Stimulated activated CD8-positive, alpha-beta memory T cell treated with anti-CD3 and anti-CD28 coated beads, Interleukin-4, amount 100 ng/mL, for 48 hours (primary cell): ENCODE results near the gene SMAD3.
"Not testable (repeated sequence)": the region's sequence is repeated elsewhere in the genome, so short reads cannot be mapped to it uniquely, and the experiment has no call there.

Experiments
- DNase-seq: peaks from one replicate; pipeline ENCODE4 v3.0.0-alpha.2; 2020

Gene SMAD3

GRCh38 chr15:67146875-67147381, 81.5 kb downstream of the SMAD3 start:
- no peak for DNase-seq

DNA sequence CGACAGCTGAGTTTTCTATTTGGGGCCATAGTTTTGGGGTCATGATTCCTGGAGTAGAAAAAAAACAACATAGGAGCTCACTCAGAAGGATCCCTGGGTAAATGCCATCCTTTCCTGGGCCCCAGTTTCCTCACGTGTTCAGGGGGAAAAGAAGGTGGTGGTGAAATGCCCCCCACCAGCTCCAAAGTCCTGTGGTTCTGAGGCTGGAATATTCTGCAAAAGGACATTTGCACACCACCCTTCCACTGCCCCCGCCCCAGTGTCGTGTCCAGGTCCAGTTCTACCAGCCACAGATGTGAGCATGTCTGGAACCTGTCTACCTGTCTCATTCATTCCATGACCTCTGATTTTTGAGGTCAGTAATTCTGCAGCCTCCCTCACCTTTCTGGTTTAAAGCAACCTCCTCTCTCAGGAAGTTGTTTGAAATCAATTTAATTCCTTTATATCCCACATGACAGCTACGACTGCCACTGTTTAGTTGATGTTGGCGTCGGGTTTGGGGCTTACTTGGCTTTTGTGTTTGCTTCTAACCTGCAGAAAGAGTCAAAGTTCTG, 82.1 kb downstream of the SMAD3 start:
- DNase-seq, result no peak

GRCh38 chr15:67148196-67148701, 82.8 kb downstream of the SMAD3 start:
- no peak for DNase-seq

- no peak for DNase-seq
Observed at GRCh38 chr15:67149068-67149772, 83.8 kb downstream of the SMAD3 start.

- no peak for DNase-seq
Observed at GRCh38 chr15:67149773-67150022, 84.3 kb downstream of the SMAD3 start.

- peak; percentile 49 for DNase-seq
Observed at GRCh38 chr15:67150023-67150860, 84.8 kb downstream of the SMAD3 start.

DNA sequence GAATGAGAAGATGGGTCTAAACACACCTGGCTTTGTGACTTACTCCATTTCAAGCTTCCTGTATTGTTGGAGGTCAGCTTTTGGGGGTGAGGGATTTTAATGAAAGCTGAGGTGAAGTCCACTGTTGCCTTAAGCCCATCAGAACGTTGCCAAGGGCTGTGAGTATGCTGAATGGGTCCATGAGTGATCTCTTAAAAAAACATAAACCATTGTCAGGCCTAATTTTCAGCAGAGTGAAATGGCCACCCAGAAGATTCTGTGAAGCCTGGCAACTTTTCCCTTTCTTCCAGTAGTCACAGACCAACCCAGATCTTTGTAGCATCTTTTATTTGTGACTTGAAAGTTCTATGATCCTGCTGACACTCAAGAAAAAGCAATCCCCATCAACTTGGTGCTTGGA, 87.0 kb downstream of the SMAD3 start:
- no peak for DNase-seq

DNA sequence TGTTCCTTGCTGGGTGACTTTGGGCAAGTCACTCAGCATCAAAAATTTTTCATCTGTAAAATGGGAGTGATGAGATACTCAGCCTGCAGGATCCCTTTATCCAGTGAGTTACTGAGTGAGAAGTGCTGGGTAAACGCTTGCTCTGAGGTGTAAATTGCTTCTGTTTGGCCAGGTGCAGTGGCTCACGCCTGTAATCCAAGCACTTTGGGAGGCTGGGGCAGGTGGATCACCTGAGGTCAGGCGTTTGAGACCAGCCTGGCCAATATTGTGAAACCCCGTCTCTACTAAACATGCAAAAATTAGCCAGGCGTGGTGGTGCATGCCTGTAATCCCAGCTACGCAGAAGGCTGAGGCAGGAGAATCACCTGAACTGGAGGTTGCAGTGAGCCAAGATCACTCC, 87.6 kb downstream of the SMAD3 start:
- DNase-seq, result not testable (repeated sequence)

GRCh38 chr15:67154249-67154648, 88.8 kb downstream of the SMAD3 start:
- DNase-seq, result no peak

- no peak for DNase-seq
Observed at GRCh38 chr15:67156426-67156825, 91.0 kb downstream of the SMAD3 start.

DNA sequence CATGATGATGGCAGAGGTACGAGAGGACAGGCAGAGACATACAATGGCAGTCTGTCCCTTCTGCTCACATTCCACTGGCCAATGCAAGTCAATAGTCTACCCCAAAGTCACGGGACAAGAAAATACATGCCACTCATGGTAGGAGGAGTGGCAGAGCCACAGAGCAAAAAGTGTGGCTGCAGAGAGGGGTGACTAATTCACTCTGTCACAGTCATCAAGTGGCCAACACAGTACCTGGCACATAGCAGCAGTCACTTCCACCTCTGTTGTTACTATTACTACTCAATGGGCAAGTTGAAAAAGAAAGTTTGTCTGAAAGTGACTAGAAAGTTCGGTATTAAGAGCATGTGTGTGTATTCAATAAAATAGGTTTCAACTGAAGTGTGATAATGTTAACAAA, 91.4 kb downstream of the SMAD3 start:
- DNase-seq, result no peak

DNA sequence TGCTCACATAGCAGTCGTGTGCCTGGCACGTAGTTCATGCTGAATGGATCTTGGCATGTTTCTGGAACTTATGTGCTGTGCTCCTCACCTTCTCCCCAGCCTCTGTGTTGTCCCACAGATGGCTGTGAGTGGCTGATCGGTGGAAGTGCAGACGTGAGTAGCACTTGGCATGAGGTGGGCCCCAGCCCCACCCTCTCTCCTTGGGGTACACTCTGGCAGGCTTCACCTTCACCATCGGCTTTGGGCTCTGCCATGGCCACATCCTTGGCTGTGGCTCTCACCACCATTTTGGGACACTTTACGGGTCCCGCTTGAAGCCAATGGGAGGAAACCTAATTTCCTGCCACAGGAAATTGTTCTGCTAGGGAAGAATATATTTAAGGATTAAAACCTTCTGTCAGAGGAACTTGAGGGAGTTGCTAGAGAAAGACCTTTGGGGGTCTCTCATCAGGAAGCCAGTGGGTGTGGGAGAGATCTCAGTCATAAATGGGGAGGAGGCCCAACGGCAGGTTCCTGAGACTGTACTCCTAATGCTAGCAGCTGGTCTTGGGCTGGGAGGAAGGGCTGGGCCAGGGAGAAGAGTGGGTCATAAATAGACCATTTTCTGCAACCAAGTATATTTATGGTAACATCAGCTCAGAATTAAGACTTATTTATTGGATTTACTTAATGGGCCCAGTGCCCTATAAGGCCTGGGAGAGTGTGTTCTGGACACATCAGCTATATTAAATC, 92.3 kb downstream of the SMAD3 start:
- no peak for DNase-seq

DNA sequence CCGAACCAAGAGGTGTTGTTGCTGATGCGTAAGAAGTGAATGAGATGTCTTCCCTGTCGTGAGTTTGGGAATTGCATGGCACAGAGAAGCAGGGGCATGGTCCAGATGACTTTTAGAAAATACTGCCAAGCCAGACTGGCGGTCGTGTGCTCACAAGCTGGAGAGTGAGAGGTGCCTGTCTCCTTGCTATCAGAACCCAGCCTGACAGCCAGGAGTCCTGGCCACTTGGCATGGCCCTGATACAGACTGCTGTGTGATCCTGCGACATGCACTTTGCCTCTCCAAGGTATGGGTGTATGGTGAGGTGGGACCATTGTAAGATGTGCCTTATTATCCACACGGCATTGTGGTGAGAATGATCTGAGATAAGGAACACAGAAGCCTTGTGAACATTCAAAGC, 93.0 kb downstream of the SMAD3 start:
- no peak for DNase-seq

- DNase-seq, result no peak
Observed at GRCh38 chr15:67161412-67161811, 96.0 kb downstream of the SMAD3 start.

GRCh38 chr15:67161881-67162280, 96.5 kb downstream of the SMAD3 start:
- no peak for DNase-seq

- no peak for DNase-seq
Observed at GRCh38 chr15:67163180-67163579, 97.8 kb downstream of the SMAD3 start.

DNA sequence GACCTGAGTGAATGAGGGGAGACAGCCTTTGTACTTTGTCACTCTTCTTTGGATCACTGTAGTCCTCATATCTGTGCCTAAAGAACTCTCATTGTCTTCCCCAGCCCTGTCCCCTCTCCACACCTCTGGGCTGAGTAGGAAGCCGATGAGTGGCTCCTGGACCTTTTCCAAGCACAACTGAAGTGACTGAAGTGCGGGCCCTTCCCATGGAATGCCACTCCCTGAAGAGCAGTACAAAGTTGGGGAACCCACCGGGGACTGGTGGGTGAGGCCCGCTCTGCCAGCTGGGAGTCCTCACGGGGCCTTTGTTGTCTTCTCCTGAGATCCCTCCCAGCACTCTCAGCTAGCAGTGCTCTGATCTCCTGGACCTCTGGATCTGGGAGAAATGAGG, 99.0 kb downstream of the SMAD3 start:
- DNase-seq, result no peak

DNA sequence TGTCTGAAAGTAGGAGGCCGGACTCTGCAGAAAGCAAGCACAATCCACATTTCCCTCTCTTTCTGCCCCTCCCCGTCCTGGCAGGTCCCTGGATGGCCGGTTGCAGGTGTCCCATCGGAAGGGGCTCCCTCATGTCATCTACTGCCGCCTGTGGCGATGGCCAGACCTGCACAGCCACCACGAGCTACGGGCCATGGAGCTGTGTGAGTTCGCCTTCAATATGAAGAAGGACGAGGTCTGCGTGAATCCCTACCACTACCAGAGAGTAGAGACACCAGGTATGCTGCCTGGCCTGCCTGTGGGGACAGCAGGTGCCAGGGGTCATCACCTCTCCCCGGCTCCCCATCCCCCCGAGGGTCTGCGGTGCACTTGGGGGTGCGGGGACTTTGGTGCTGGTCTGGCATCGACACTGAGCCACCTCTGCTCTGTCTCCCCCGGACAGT, 99.4 kb downstream of the SMAD3 start:
- no peak for DNase-seq

DNA sequence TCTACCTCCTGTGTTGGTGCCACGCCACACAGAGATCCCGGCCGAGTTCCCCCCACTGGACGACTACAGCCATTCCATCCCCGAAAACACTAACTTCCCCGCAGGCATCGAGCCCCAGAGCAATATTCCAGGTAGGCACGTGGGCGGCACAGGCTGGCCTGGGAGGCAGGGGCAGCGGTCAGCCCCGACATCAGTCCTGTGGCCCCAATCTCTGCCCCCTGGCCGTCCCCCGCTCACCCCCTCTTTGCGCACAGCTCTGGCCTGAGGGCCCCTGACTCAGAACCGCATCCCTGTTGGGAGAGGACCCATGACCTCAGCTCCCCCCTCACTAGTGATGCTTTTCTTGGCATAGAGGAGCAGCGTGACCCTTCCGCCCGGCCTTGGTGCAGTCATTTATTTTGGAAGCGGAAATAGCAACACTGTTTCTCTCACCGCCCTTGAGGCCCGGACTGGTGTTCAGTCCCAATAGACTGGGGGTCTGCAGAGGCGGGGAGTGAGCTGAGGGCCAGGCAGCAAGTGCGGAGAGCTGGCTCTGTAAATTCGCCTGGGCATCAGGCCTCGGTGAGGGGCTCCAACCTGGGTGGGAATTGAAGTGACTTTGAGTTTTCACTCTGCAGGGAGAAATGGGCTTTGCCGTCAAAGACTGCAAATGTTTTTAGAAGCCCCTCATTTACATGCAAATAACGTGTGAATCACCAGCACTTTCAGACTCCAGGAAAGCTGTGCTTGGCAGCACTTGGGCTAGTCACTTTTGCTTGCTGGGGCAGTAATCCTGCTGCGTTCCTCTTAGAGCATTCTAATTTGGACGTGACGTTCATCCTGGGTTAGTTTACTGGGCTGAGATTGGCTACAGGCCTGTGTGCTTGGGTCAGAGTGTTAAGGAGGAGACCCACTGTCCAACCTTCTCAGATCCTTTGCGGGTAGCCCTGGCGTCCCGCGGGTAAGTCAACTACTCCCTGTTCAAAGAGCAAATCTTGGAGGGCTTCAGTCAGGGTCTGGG, 100.2 kb downstream of the SMAD3 start:
- DNase-seq, result no peak

- no peak for DNase-seq
Observed at GRCh38 chr15:67166280-67167009, 101.0 kb downstream of the SMAD3 start.

DNA sequence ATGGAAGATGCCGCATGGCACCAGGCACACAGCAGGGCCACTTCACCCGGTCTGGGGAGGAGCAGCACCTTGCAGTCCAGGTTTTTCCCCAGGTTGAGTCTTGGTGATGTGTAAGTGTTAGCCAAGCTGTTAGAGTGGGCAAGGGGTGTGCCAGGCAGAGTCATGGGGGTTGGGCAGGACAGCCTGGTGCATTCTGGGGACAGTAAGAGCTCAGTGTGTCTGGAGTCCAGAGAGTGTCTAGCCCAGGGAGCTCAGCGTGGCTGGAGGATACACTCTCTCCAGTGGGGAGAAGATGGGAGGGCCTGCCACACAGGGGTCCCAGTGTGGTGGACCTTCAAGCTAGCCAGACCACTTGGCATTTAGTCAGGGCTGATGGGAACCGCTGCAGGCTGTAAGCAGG, 101.7 kb downstream of the SMAD3 start:
- no peak for DNase-seq
